K562 (cell line): ENCODE measurements around the gene SLC38A2. TPM values are rescaled to one million over a fixed set of nuclear protein-coding genes. Genes with fewer than 3 reads are reported as not detected.

Experiments used
- BRD9 ChIP-seq: fragments of 450-650 bp; IDR thresholded peaks from 2 replicates; pipeline ENCODE4 v1.6.1; 2018; ENCODE audit warnings: low read depth; ENCODE audit not compliant: partially characterized antibody
- CBX8 ChIP-seq: fragments of 200-600 bp; sonication (generic); IDR thresholded peaks from 2 replicates; pipeline ENCODE4 v1.6.1; 2012; ENCODE audit warnings: borderline replicate concordance, mixed run types, low read depth, mild to moderate bottlenecking, moderate library complexity, mixed read lengths, low read length, control low read depth, inconsistent platforms; ENCODE audit not compliant: poor library complexity, severe bottlenecking; ENCODE audit errors: extremely low read depth
- ELF1 ChIP-seq: fragments of 200-800 bp; sonication (Bioruptor generic); IDR thresholded peaks from 2 replicates; pipeline ENCODE4 v1.6.1; 2016; ENCODE audit warnings: missing genetic modification characterization, missing compliant biosample characterization
- HNRNPH1 ChIP-seq: fragments of 200-400 bp; formaldehyde crosslinking; optimal IDR thresholded peaks from 2 replicates; pipeline ENCODE3; 2017; ENCODE audit warnings: low read depth, mild to moderate bottlenecking, low read length, moderate library complexity
- KLF6 ChIP-seq: fragments of 250-450 bp; sonication (Bioruptor Pico); IDR thresholded peaks from 2 replicates; pipeline ENCODE4 v1.4.0; 2020; ENCODE audit warnings: mild to moderate bottlenecking, moderate library complexity, borderline replicate concordance
- L3MBTL2 ChIP-seq: fragments of 450-650 bp; IDR thresholded peaks from 2 replicates; pipeline ENCODE4 v1.6.1; 2016; ENCODE audit warnings: mild to moderate bottlenecking, moderate library complexity
- NCOA4 ChIP-seq: fragments of 450-650 bp; IDR thresholded peaks from 2 replicates; pipeline ENCODE4 v1.6.1; 2018; ENCODE audit warnings: mild to moderate bottlenecking; ENCODE audit not compliant: partially characterized antibody
- NR2F6 ChIP-seq: fragments of 450-650 bp; formaldehyde crosslinking; IDR thresholded peaks from 2 replicates; pipeline ENCODE4 v1.4.0; 2020; ENCODE audit warnings: mild to moderate bottlenecking
- THRAP3 ChIP-seq: fragments of 450-650 bp; IDR thresholded peaks from 2 replicates; pipeline ENCODE4 v1.6.1; 2016; ENCODE audit warnings: mild to moderate bottlenecking, inconsistent platforms, borderline replicate concordance
- ZFP36 ChIP-seq: fragments of 150-350 bp; IDR thresholded peaks from 2 replicates; pipeline ENCODE4 v1.6.1; 2018; ENCODE audit warnings: low read length, low read depth; ENCODE audit not compliant: partially characterized antibody
- ZNF445 ChIP-seq: fragments of 250-450 bp; sonication (Bioruptor Pico); IDR thresholded peaks from 2 replicates; pipeline ENCODE4 v1.4.0; 2020; ENCODE audit warnings: low read depth, mild to moderate bottlenecking, moderate library complexity
- ZNF584 ChIP-seq: fragments of 200-800 bp; sonication (Bioruptor generic); IDR thresholded peaks from 2 replicates; pipeline ENCODE4 v1.6.1; 2016; ENCODE audit warnings: low read depth, mild to moderate bottlenecking, missing genetic modification characterization, missing compliant biosample characterization
- ZSCAN29 ChIP-seq: fragments of 450-650 bp; IDR thresholded peaks from 2 replicates; pipeline ENCODE4 v1.6.1; 2017
- polyA plus RNA-seq, 8 experiments: library from polyadenylated mRNA; depleted of rRNA in 4 of 8; stranded (reverse) in 5 of 8; unstranded in 3 of 8; fragments of >200 nt; fragmentation: Nextera tagmentation in 2 of 8; fragmentation: Illumina TruSeq in 1 of 8; extraction: Ambion mirVana in 2 of 8; extraction: Trizol in 1 of 8; gene quantifications; 2 replicates each; pipeline versions ENCODE4 v1.2.1 to v1.2.3, GENCODE V29; 2011 to 2014; ENCODE audit warnings: inconsistent platforms in 1 of 8, missing spikeins in 1 of 8
- total RNA-seq, 7 experiments: library from RNA; depleted of rRNA in 6 of 7; stranded (reverse); fragments of >200 nt in 6 of 7; fragmentation: Illumina TruSeq in 2 of 7; extraction: Trizol in 2 of 7; gene quantifications; 2 replicates each; pipeline versions ENCODE4 v1.2.1 to v1.2.3, GENCODE V29; 2011 to 2021; ENCODE audit warnings: low replicate concordance in 1 of 7
- TF ChIP-seq, protein P1 (sequence below): fragments of 250-450 bp; sonication (Bioruptor Pico); IDR thresholded peaks from 2 replicates; pipeline ENCODE4 v1.4.0; 2020
- TF ChIP-seq, protein P2 (sequence below), 2 experiments: IDR thresholded peaks in 1 of 2; conservative IDR thresholded peaks in 1 of 2; 2 replicates each; pipeline ENCODE4 v1.6.1; 2016; ENCODE audit warnings: low read depth in 2 of 2, mild to moderate bottlenecking in 1 of 2, missing compliant biosample characterization in 1 of 2, missing genetic modification characterization in 1 of 2, moderate library complexity in 1 of 2

The SLC38A2 gene
- total and polyA plus RNA-seq, 9 of the 15 experiments (the other 6 are each of a cell fraction or from before 2014, with no cell fraction given), result 98.7 to 292 (median 143) TPM

DNA sequence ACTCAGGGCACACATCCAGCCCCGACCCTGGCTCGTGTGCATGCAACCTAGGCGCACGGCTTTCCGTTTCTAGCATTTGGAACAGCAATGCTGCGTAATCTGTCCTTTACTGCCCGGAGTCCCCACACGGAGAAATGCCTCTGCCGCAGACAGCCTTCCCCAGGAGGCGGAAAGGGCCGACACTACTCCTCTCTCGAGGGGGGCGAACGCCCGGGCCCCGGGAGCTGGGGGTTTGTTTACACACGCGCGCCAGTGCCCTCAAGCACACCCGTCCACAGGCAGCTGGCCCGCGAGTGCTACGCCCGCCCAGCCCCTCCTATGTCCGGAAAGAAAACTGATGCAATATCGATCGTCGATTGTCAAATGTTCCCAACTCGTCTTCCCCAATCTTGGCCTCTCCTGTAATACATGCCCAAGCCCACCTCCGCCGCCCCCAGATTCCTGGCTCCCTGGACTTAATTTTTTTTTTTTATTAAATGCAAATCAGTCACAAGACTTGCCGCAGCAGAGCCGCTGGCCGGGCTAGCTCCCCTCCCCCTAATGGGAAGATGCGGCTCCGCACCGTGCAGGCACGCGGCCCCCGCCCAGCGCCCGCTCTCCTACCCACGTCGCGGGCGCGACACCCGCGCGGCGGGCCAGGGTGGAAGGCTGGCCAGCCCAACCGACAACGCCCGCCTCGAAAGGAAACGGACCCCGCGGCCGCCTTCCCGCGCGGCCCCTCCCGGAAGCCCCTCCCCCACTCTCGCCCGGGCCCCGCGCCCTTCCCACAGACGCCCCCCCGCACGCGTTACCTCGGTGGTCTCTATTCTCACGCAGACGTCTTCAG is 642 bp downstream of the SLC38A2 start (continued):
- TF ChIP-seq, protein P1, sequence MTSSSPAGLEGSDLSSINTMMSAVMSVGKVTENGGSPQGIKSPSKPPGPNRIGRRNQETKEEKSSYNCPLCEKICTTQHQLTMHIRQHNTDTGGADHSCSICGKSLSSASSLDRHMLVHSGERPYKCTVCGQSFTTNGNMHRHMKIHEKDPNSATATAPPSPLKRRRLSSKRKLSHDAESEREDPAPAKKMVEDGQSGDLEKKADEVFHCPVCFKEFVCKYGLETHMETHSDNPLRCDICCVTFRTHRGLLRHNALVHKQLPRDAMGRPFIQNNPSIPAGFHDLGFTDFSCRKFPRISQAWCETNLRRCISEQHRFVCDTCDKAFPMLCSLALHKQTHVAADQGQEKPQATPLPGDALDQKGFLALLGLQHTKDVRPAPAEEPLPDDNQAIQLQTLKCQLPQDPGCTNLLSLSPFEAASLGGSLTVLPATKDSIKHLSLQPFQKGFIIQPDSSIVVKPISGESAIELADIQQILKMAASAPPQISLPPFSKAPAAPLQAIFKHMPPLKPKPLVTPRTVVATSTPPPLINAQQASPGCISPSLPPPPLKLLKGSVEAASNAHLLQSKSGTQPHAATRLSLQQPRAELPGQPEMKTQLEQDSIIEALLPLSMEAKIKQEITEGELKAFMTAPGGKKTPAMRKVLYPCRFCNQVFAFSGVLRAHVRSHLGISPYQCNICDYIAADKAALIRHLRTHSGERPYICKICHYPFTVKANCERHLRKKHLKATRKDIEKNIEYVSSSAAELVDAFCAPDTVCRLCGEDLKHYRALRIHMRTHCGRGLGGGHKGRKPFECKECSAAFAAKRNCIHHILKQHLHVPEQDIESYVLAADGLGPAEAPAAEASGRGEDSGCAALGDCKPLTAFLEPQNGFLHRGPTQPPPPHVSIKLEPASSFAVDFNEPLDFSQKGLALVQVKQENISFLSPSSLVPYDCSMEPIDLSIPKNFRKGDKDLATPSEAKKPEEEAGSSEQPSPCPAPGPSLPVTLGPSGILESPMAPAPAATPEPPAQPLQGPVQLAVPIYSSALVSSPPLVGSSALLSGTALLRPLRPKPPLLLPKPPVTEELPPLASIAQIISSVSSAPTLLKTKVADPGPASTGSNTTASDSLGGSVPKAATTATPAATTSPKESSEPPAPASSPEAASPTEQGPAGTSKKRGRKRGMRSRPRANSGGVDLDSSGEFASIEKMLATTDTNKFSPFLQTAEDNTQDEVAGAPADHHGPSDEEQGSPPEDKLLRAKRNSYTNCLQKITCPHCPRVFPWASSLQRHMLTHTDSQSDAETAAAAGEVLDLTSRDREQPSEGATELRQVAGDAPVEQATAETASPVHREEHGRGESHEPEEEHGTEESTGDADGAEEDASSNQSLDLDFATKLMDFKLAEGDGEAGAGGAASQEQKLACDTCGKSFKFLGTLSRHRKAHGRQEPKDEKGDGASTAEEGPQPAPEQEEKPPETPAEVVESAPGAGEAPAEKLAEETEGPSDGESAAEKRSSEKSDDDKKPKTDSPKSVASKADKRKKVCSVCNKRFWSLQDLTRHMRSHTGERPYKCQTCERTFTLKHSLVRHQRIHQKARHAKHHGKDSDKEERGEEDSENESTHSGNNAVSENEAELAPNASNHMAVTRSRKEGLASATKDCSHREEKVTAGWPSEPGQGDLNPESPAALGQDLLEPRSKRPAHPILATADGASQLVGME (CRISPR knock-in tag), result no peak
- TF ChIP-seq ZSCAN29 (no peak), KLF6 (no peak), THRAP3 (no peak), ZNF445 (CRISPR knock-in tag) (no peak), BRD9 (peak; percentile 49), CBX8 (no peak), L3MBTL2 (no peak), NCOA4 (no peak), HNRNPH1 (peak; percentile 70), ZFP36 (no peak), ELF1 (tag) (0 out of 2 replicates have a peak, but pooled peaks have one; percentile 38), NR2F6 (no peak), ZNF584 (CRISPR knock-in tag) (0 out of 2 replicates have a peak, but pooled peaks have one; percentile 40)
- TF ChIP-seq, protein P2, sequence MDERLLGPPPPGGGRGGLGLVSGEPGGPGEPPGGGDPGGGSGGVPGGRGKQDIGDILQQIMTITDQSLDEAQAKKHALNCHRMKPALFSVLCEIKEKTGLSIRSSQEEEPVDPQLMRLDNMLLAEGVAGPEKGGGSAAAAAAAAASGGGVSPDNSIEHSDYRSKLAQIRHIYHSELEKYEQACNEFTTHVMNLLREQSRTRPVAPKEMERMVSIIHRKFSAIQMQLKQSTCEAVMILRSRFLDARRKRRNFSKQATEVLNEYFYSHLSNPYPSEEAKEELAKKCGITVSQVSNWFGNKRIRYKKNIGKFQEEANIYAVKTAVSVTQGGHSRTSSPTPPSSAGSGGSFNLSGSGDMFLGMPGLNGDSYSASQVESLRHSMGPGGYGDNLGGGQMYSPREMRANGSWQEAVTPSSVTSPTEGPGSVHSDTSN (CRISPR knock-in tag; IDR thresholded peaks at IDR 0.05; ENCODE audit: low read depth), result no peak
- TF ChIP-seq, protein P2 (tag; conservative IDR thresholded peaks at IDR 0.05; ENCODE audit: low read depth), result no peak
